CD14-positive monocyte (primary cell): ENCODE measurements around the gene CDO1. TPM values are rescaled to one million over a fixed set of nuclear protein-coding genes. Genes with fewer than 3 reads are reported as not detected.
"Not testable (repeated sequence)": the region's sequence is repeated elsewhere in the genome, so short reads cannot be mapped to it uniquely, and the experiment has no call there.

Source experiments
- DNase-seq, 3 donors: peaks; one replicate each; pipeline ENCODE4 v3.0.0-alpha.2; 2011 to 2022
- H2AFZ ChIP-seq: 2 replicates; pipeline ENCODE4 v1.6.0; 2012; ENCODE audit warnings: mild to moderate bottlenecking, low read depth, low read length, inconsistent platforms; ENCODE audit not compliant: insufficient read depth, poor library complexity, severe bottlenecking
- H3K27ac ChIP-seq, 2 donors: 1 replicate in 1 of 2; 2 replicates in 1 of 2; pipeline ENCODE4 v1.5.1; 2012 to 2013; ENCODE audit warnings: low read length in 2 of 2, control low read depth in 1 of 2, inconsistent platforms in 1 of 2, low read depth in 1 of 2, mild to moderate bottlenecking in 1 of 2
- H3K27me3 ChIP-seq, 2 donors: one replicate each; pipeline versions ENCODE4 v1.6.0 to v1.6.1; 2011 to 2013; ENCODE audit warnings: low read length in 2 of 2; ENCODE audit not compliant: control insufficient read depth in 2 of 2, insufficient read depth in 2 of 2
- H3K36me3 ChIP-seq, 2 donors: replicated peaks in 1 of 2; 1 replicate in 1 of 2; 2 replicates in 1 of 2; pipeline versions ENCODE4 v1.5.1 to v1.6.1; 2012 to 2013; ENCODE audit warnings: low read length in 2 of 2, control low read depth in 1 of 2, inconsistent platforms in 1 of 2, mild to moderate bottlenecking in 1 of 2; ENCODE audit not compliant: insufficient read depth in 2 of 2, control insufficient read depth in 1 of 2
- H3K4me1 ChIP-seq, 2 donors: 1 replicate in 1 of 2; 2 replicates in 1 of 2; pipeline versions ENCODE4 v1.5.1 to v1.6.1; 2012 to 2013; ENCODE audit warnings: low read length in 2 of 2, control low read depth in 1 of 2, inconsistent platforms in 1 of 2, mild to moderate bottlenecking in 1 of 2, moderate library complexity in 1 of 2; ENCODE audit not compliant: insufficient read depth in 2 of 2, control insufficient read depth in 1 of 2
- H3K4me2 ChIP-seq: replicated peaks from 2 replicates; pipeline ENCODE3; 2012; ENCODE audit warnings: low read length, moderate library complexity, mild to moderate bottlenecking; ENCODE audit not compliant: poor library complexity, severe bottlenecking; ENCODE audit errors: extremely low read depth
- H3K4me3 ChIP-seq, 3 experiments: fragments of 200-600 bp in 1 of 3; sonication (generic) in 1 of 3; replicated peaks in 1 of 3; 1 replicate in 2 of 3; 2 replicates in 1 of 3; pipeline ENCODE4 v1.5.1; 2011 to 2013; ENCODE audit warnings: low read length in 3 of 3, mild to moderate bottlenecking in 3 of 3, control low read depth in 2 of 3, low read depth in 2 of 3, inconsistent platforms in 1 of 3, moderate library complexity in 1 of 3
- H3K79me2 ChIP-seq: 2 replicates; pipeline ENCODE4 v1.6.0; 2012; ENCODE audit warnings: mild to moderate bottlenecking, control low read depth, inconsistent platforms, low read length, moderate library complexity; ENCODE audit not compliant: insufficient read depth
- H3K9ac ChIP-seq: 2 replicates; pipeline ENCODE4 v1.6.0; 2017; ENCODE audit warnings: low read length, mild to moderate bottlenecking; ENCODE audit not compliant: insufficient read depth, poor library complexity, severe bottlenecking
- H3K9me3 ChIP-seq, 2 donors: replicated peaks in 1 of 2; 1 replicate in 1 of 2; 2 replicates in 1 of 2; pipeline versions ENCODE4 v1.5.1 to v1.6.1; 2012 to 2013; ENCODE audit warnings: low read length in 2 of 2, control low read depth in 1 of 2; ENCODE audit not compliant: control insufficient read depth in 1 of 2, insufficient read depth in 1 of 2
- H4K20me1 ChIP-seq: 2 replicates; pipeline ENCODE4 v1.6.0; 2012; ENCODE audit warnings: mild to moderate bottlenecking, low read length, control low read depth, moderate library complexity; ENCODE audit not compliant: insufficient read depth
- H3K27ac Mint-ChIP-seq, 7 donors: one replicate each; pipeline ENCODE4 v1.8.0; 2020; ENCODE audit warnings: mild to moderate bottlenecking in 7 of 7, mixed read lengths in 7 of 7, moderate library complexity in 6 of 7, inconsistent platforms in 2 of 7
- H3K27me3 Mint-ChIP-seq, 3 donors: one replicate each; pipeline ENCODE4 v1.8.0; 2021 to 2022; ENCODE audit warnings: low read depth in 3 of 3, mild to moderate bottlenecking in 3 of 3, mixed read lengths in 3 of 3, moderate library complexity in 3 of 3, inconsistent platforms in 1 of 3
- H3K36me3 Mint-ChIP-seq, 2 donors: one replicate each; pipeline ENCODE4 v1.8.0; 2020; ENCODE audit warnings: mixed read lengths in 2 of 2, inconsistent platforms in 1 of 2, mild to moderate bottlenecking in 1 of 2
- H3K4me1 Mint-ChIP-seq: one replicate; pipeline ENCODE4 v1.8.0; 2020; ENCODE audit warnings: mild to moderate bottlenecking, mixed read lengths
- H3K4me3 Mint-ChIP-seq, 2 donors: one replicate each; pipeline ENCODE4 v1.8.0; 2020; ENCODE audit warnings: mild to moderate bottlenecking in 2 of 2, mixed read lengths in 2 of 2, moderate library complexity in 1 of 2
- H3K9me3 Mint-ChIP-seq, 7 donors: one replicate each; pipeline ENCODE4 v1.8.0; 2020 to 2022; ENCODE audit warnings: mixed read lengths in 7 of 7, mild to moderate bottlenecking in 6 of 7, moderate library complexity in 6 of 7, inconsistent platforms in 2 of 7
- CTCF ChIP-seq: fragments of 200-600 bp; IDR thresholded peaks from one replicate; pipeline ENCODE4 v1.8.0; 2022; ENCODE audit warnings: antibody characterized with exemption, mild to moderate bottlenecking
- WGBS: methylation state at CpG from one replicate; pipeline ENCODE4 v1.1.5; 2013; ENCODE audit warnings: missing lambda C conversion rate; ENCODE audit not compliant: insufficient coverage; 5-methylcytosine and 5-hydroxymethylcytosine counted together
- intact Hi-C, 2 donors: fragments of 100-400 bp; cut with micrococcal nuclease; formaldehyde crosslinking; loops; one replicate each; pipeline versions ENCODE4 v1.15.0 to v1.15.1; 2023
- polyA plus RNA-seq, 3 donors: library from polyadenylated mRNA; depleted of rRNA in 1 of 3; unstranded in 2 of 3; stranded (reverse) in 1 of 3; fragments of 300-500 nt in 2 of 3; fragments of >200 nt in 1 of 3; fragmentation: Illumina TruSeq in 2 of 3; gene quantifications; 1 replicate in 2 of 3; 2 replicates in 1 of 3; pipeline ENCODE4 v1.2.3, GENCODE V29; 2012 to 2021

The CDO1 gene
- polyA plus RNA-seq, 3 donors = not detected

GRCh38 chr5:115810761-115811160, 5.7 kb downstream of the CDO1 start:
- TF ChIP-seq CTCF = no peak
- H3K9me3 Mint-ChIP-seq = peaks cover 0 to 11% (median 3%) of the 10 kb centered on the region in 7 donors
- Histone ChIP-seq H3K4me3 (no peak overlapping the region), H3K4me1 (peaks cover 3 to 5% of the 10 kb centered on the region in 2 donors), H4K20me1 (no peaks in the 10 kb centered on the region), H3K27me3 (peaks cover 30 to 55% of the 10 kb centered on the region in 2 donors), H3K27ac (no peak overlapping the region), H3K9ac (no peak overlapping the region), H2AFZ (no peak overlapping the region), H3K4me2 (no peak overlapping the region), H3K36me3 (no peaks in the 10 kb centered on the region), H3K79me2 (no peaks in the 10 kb centered on the region), H3K9me3 (peaks cover 0 to 16% of the 10 kb centered on the region in 2 donors)
- peaks cover 0 to 3% of the 10 kb centered on the region in 2 donors for H3K36me3 Mint-ChIP-seq
- no peak overlapping the region for H3K27ac Mint-ChIP-seq
- H3K4me3 Mint-ChIP-seq = no peak overlapping the region
- peaks cover 37 to 60% (median 38%) of the 10 kb centered on the region in 3 donors for H3K27me3 Mint-ChIP-seq
- intact Hi-C loops = no loop called here
- peaks cover 8% of the 10 kb centered on the region for H3K4me1 Mint-ChIP-seq
- DNase-seq = no peak

GRCh38 chr5:115809946-115810345, 6.5 kb downstream of the CDO1 start:
- H3K27me3 Mint-ChIP-seq = peaks cover 29 to 53% (median 30%) of the 10 kb centered on the region in 3 donors

DNA sequence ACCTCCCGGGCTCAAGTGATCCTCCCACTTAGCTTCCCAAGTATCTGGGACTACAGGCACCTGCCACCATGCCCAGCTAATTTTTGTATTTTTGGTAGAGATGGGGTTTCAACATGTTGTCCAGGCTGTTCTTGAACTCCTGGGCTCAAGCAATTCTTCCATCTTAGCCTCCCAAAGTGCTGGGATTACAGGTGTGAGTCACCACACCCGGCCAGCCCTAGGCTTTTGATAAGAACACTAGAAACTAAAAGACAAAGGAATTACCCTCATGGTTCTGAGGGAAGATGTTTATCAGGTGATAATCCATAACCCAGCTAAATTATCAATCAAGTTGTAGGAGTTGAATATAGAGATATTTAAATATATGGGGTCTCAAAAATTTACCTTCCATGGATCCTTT, 8.4 kb downstream of the CDO1 start:
- intact Hi-C loops, H3K9me3 Mint-ChIP-seq, H3K36me3 ChIP-seq, H3K4me2 ChIP-seq, H3K9me3 ChIP-seq, H3K27ac ChIP-seq, H3K4me1 ChIP-seq, H2AFZ ChIP-seq, H3K4me3 Mint-ChIP-seq, H3K9ac ChIP-seq, H3K4me1 Mint-ChIP-seq, H3K4me3 ChIP-seq, DNase-seq, H3K79me2 ChIP-seq, H3K36me3 Mint-ChIP-seq, H3K27ac Mint-ChIP-seq, H4K20me1 ChIP-seq: not testable (repeated sequence)
- WGBS = no CpG with 5 or more reads among the region's 2 CpGs
- H3K27me3 Mint-ChIP-seq = peaks cover 12 to 35% (median 14%) of the 10 kb centered on the region in 3 donors
- peaks cover 3 to 28% of the 10 kb centered on the region in 2 donors for H3K27me3 ChIP-seq

More at GRCh38 chr5:115809946-115810345, 6.5 kb downstream of the CDO1 start:
- Histone ChIP-seq H3K79me2 (no peaks in the 10 kb centered on the region), H3K4me2 (no peak overlapping the region), H3K9me3 (peaks cover 0 to 12% of the 10 kb centered on the region in 2 donors), H3K36me3 (no peaks in the 10 kb centered on the region), H4K20me1 (no peaks in the 10 kb centered on the region), H2AFZ (no peak overlapping the region), H3K27ac (no peak overlapping the region), H3K9ac (no peak overlapping the region), H3K27me3 (peaks cover 22 to 47% of the 10 kb centered on the region in 2 donors), H3K4me1 (no peaks in the 10 kb centered on the region), H3K4me3 (no peak overlapping the region)
- intact Hi-C loops = no loop called here
- no CpG with 5 or more reads among the region's 2 CpGs for WGBS
- Mint-ChIP-seq H3K4me1 (no peaks in the 10 kb centered on the region), H3K9me3 (peaks cover 0 to 5% (median 3%) of the 10 kb centered on the region in 7 donors), H3K27ac (no peak overlapping the region), H3K4me3 (no peak overlapping the region), H3K36me3 (no peaks in the 10 kb centered on the region)
- TF ChIP-seq CTCF = no peak
- DNase-seq = no peak
